Skin epidermis (tissue), 12 donors: ENCODE measurements around the gene CCDC85B.
"Not testable (repeated sequence)": the region's sequence is repeated elsewhere in the genome, so short reads cannot be mapped to it uniquely, and the experiment has no call there.

Source experiments
- H3K27ac ChIP-seq, 21 experiments: fragments of 200-600 bp; sonication (generic) in 11 of 21; one replicate each; pipeline ENCODE4 v1.5.0; 2020; ENCODE audit warnings: mild to moderate bottlenecking in 3 of 21, inconsistent platforms in 2 of 21, moderate library complexity in 2 of 21
- H3K4me3 ChIP-seq, 7 experiments: fragments of 200-600 bp; sonication (generic) in 2 of 7; one replicate each; pipeline ENCODE4 v1.5.0; 2020; ENCODE audit warnings: inconsistent platforms in 2 of 7, mild to moderate bottlenecking in 2 of 7, moderate library complexity in 1 of 7

CCDC85B gene

DNA sequence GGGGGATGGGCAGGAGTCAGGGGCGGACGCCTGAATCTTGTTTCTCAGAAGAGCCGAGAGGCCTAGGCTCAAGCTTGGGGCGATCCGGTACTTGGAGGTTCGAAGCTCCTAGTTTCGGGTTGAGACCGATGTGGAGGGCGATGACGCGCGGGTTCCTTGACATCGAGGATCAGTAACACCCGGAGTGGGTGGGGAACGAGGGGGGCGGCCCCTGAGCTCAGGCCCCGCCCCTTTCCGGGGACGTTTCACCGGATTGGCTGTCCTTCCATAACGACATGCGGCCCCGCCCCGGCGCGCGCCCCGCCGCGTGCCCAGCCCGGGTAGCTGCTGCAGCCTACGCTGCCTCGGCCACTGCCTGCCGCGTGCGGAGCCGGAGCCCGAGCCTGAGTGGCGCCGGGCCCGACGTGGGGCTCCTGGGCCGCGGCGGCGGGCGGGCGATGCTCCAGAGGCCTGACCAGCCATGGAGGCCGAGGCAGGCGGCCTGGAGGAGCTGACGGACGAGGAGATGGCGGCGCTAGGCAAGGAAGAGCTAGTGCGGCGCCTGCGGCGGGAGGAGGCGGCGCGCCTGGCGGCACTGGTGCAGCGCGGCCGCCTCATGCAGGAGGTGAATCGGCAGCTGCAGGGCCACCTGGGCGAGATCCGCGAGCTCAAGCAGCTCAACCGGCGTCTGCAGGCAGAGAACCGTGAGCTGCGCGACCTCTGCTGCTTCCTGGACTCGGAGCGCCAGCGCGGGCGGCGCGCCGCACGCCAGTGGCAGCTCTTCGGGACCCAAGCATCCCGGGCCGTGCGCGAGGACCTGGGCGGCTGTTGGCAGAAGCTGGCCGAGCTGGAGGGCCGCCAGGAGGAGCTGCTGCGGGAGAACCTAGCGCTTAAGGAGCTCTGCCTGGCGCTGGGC lies at the start of gene CCDC85B:
TSS of gene CCDC85B (plus strand) at position 350 of the 895 bp plus-strand sequence. CDS start at position 461, 111 bp downstream.
- Histone ChIP-seq H3K27ac (peak within 1 kb of the TSS; percentile 60 to 98 (median 89)), H3K4me3 (peak within 1 kb of the TSS; percentile 52 to 78 (median 62))

DNA sequence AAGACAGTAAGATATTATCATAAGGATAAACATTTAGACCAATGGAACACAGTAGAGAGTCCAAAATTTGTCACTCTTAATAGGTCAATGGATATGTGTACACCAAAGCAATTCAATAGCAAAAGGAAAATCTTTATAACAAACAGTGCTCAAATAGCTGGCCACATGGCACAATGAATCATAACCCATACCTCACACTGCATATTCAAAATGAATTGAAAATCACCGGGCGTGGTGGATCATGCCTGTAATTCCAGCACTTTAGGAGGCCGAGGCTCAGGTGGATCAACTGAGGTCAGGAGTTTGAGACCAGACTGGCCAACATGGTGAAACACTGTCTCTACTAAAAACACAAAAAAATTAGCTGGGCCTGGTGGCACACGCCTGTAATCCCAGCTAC lies 48.3 kb upstream of the CCDC85B start:
- Histone ChIP-seq H3K4me3 (no peak overlapping the region), H3K27ac (no peak overlapping the region)

DNA sequence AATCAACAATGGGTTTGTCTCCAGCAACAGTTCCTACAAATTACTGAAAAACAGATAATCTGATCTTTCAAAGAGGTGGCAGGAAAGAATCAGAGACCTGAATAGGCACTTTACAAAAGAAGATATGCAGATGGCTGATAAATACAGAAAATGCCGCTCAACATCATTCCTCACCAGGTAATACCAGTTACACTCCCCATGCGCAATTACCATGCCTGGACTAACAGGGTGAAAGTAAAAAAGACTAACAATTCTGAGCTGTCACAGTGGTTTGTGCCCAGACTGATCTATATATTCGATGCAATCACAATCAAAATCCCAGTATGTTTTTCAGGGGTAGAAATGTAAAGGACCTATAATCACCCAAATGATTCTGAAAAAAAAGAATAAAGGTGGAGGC lies 46.7 kb upstream of the CCDC85B start:
- H3K4me3 ChIP-seq = no peak overlapping the region
- H3K27ac ChIP-seq = no peak overlapping the region

DNA sequence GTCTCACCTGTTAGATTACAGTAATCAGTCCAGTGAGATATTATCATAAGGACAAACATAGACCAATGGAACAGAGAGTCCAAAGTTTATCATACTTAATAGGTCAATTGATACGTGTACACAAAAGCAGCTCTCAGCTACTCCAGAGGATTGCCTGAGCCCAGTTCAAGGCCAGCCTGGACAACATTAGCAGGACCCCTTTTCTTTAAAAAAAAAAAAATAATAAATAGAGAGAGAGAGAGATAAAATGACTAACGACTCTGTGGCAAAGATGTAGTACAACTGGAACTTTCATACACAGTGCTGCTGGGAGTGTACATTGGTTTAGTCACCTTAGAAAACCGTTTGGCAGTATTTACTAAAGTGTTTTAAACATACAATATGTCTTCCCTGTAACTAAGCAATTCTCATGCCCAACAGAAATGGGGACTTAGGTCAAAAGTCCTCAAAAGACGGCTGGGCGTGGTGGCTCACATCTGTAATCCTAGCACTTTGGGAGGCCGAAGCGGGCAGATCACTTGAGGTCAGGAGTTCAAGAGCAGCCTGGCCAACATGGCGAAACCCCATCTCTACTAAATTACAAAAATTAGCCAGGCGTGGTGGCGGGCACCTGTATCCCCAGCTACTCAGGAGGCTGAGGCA lies 46.1 kb upstream of the CCDC85B start:
- Histone ChIP-seq H3K27ac (no peak overlapping the region), H3K4me3 (no peak overlapping the region)

DNA sequence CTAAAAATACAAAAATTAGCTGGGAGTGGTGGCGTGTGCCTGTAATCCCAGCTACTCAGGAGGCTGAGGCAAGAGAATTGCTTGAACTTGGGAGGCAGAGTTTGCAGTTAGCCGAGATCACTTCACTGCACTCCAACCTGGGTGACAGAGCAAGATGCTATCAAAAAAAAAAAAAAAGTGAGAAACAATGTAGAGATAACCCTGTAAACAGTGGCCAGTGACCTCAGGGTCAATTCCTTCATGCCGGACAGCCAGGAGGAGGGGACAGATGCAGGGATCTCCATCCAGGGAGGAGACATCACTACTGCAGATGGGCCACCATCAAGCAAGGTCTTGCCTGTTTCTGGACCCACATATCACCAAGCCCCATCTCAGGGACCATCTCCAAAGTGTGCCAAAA lies 42.7 kb upstream of the CCDC85B start:
- no peak overlapping the region for H3K27ac ChIP-seq
- H3K4me3 ChIP-seq = no peak overlapping the region

DNA sequence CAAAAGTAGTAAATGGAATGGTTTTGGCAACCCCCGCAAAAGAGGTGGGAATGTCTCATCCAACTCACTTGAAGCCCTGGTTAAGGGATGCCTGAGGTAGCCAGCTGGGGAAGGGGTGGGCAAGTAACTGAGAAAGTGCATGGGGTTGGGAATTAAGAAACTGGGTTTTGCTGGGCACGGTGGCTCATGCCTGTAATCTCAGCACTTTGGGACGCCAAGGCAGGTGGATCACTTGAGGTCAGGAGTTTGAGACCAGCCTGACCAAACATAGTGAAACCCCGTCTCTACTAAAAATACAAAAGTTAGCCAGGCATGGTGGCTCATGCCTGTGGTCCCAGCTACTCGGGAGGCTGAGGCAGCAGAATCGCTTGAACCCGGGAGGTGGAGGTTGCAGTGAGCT lies 41.8 kb upstream of the CCDC85B start:
- not testable (repeated sequence) for H3K4me3 ChIP-seq, H3K27ac ChIP-seq

DNA sequence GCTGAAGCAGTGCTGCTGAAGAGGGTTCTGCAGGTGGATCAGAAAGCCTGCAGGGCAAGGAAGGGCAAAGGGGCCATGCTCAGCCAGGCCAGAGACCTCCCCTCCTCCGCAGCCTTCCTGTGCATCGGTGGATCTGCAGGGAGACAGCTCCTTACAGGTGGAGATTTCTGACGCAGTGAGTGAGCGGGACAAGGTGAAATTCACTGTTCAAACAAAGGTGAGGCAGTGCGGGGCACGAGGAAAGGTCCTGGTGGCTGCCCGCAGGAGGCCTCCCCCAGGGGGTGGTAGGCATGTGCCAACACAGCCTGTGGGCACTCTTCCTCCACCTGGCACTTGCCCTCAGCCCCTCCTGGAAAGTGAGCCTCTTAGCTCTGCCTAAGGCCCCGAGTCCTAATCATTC lies 41.1 kb upstream of the CCDC85B start:
- Histone ChIP-seq H3K4me3 (no peak overlapping the region), H3K27ac (no peak overlapping the region)

DNA sequence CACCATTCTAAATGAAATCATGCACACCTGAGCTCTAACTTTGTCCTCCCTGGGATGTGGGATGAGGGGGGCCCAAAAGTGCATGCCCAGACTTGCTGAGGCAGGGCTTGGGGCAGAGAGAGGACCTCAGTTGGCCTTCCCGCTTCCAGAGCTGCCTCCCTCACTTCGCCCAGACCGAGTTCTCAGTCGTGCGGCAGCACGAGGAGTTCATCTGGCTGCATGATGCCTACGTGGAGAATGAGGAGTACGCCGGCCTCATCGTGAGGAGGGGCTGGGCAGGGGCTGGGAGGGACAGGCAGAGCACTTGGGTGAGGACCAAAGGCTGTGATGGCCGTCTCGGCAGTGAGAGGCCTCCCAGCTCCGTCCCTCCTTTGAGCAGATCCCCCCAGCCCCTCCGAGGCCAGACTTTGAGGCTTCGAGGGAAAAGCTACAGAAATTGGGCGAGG lies 40.7 kb upstream of the CCDC85B start:
- Histone ChIP-seq H3K27ac (no peak overlapping the region), H3K4me3 (no peak overlapping the region)

DNA sequence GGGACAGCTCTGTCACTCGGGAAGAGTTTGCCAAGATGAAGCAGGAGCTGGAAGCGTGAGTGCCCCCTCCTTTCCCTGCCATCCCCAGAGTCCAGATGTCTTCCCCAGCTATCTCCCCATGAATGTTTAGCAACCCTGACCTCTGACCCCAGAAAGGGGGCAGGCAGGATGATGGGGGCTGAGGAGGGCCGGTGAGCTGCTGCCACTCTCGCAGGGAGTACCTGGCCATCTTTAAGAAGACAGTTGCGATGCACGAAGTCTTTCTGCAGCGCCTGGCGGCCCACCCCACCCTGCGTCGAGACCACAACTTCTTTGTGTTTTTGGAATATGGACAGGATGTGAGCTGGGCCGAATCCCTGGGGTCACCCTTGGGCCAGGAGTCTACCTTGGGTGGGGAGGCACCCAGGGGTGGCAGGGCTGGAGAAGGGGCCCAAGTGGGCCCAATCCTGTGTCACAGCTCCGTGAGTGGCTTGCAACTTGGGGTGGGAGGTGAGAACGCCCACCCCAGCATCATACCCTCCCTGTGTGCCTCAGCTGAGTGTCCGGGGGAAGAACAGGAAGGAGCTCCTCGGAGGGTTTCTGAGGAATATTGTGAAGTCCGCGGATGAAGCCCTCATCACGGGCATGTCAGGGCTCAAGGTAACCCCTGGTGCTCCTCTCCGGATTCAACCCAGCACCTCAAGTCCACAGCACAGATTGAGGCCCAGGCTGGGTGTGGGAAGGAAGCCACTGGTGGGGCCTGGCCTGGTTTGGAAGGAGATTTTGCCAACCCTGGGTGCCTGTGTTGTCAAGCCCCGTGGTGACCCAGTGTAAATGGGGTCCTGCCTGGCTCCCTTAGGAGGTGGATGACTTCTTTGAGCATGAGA lies 40.0 kb upstream of the CCDC85B start:
- Histone ChIP-seq H3K27ac (no peak overlapping the region), H3K4me3 (no peak overlapping the region)

DNA sequence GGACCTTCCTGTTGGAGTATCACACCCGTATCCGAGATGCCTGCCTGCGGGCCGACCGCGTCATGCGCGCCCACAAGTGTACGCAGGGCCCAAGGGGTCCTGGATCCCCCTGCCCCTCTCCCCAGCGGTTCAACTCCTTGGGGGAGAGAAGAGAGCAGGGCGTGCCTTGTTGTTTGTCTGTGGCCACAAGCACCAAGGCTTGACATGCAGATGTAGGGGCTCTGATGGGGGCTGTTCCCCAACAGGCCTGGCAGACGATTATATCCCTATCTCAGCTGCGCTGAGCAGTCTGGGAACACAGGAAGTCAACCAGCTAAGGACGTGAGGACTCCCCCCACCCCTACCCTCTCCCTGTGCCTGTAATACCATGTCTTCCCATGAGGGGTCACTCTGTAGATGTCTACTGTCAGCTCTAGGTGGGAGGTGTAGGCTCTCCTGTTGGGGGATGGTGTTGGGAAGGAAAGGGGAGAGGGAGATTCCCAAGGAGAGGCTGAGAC lies 39.3 kb upstream of the CCDC85B start:
- H3K4me3 ChIP-seq = no peak overlapping the region
- no peak overlapping the region for H3K27ac ChIP-seq

DNA sequence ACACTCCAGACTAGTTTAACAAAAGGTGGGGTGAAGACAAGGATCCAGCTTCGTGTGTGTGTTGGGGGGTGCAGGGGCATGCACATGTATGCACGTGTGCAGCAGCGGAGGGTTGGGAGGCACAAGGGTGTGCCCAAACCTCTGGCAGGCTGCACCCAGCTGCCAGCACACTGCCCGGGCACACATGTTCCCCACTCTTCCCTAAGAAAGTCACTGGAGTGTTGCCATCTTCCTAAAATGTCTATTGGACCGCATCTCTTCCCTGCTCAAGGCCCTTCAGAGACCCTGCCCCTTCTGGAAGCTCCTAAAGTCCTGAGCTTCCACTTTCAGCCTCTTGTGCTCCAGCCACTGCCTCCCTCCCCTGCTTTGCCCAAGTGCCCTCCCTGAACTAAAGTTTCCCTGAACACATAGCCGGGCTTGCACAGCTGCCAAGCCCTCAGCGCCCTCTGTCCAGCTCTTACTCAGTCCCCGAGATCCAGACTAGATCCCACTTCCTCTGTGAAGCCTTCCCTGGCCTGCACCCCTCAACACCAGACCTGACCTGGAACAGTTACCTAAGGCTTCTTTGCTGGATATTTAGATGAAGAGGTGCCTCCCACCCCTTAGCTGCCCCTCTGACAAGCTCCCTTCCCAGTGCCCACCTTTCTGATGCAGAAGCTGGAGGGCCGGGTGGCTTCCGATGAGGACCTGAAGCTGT lies 38.5 kb upstream of the CCDC85B start:
- Histone ChIP-seq H3K27ac (no peak overlapping the region), H3K4me3 (no peak overlapping the region)

DNA sequence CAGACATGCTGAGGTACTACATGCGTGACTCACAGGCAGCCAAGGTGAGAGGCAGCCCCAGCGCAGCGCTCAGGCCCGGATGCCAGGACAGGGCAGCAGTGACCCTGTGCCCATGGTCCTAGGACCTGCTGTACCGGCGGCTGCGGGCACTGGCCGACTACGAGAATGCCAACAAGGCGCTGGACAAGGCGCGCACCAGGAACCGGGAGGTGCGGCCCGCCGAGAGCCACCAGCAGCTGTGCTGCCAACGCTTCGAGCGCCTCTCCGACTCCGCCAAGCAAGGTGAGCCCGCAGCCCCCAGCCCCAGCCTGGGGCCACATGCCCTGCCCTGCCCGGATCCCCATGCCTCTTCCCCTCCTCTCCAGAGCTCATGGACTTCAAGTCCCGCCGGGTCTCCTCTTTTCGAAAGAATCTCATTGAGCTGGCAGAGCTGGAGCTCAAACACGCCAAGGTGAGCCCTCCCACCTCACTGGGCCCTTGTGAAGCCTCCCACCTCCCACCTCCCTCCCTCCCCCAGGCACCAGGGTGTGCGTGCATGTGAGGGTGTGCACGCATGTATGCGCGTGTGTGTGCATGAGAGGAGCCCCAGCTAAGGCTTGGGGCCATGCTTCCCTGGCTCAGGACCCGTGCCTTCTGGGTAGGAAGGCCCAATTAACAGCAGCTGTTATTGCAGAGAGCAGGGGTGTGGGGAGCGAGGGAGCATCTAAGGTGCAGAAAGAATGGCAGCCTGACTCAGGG lies 37.8 kb upstream of the CCDC85B start:
- H3K4me3 ChIP-seq = no peak overlapping the region
- H3K27ac ChIP-seq = no peak overlapping the region

DNA sequence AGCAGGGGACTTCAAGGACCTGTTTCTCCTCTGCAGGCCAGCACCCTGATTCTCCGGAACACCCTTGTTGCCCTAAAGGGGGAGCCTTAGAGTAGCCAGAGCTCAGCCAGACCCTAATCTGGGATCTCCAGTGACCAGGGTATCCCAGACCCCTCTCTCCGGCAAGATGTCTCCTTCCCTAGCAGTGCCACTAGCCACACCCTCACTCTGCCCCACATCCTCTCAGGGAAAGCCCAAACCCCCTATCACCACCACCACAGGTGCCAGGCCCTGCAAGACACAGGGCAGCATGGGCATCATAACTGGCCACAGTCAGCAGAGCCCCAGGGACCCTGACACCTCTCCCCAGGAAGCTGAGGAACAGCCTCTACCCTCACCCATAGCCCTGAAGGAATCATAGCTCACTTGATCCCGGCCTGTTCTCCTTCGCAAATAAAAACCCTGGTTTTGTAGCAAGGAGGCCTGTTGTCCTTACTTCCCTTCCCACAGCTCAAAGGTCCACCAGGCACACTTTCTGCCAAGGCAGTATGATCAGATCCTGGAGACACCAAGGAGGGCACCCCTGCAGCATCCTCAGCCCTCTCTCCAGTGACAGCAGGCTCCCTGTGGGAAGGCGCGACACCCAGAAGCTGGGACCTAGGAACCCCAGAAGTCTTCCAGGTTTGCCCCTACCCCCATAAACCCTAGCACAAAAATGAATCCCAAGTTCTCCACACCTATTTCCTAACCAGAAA lies 37.1 kb upstream of the CCDC85B start:
- H3K27ac ChIP-seq = no peak overlapping the region
- no peak overlapping the region for H3K4me3 ChIP-seq

DNA sequence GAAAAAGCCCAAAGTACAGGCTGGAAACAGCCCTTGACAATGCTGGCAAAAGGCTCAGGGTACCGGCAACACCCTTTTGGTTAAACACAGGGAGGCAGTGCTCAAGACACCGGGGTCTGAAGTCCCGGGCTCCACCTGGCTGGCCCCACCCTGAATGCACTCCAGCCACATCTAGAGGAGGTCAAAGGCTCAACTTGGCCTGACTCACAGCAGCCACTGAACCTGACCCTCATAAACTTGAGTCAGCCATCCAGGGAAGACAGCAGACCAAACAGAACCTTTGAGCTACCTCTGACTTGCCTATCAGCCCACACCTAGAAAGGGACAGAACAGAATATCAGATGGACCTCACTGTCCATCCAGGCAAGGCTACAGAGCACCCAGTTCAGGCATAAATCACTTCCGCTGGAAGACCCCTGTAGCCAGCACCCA lies 36.3 kb upstream of the CCDC85B start:
- Histone ChIP-seq H3K4me3 (no peak overlapping the region), H3K27ac (no peak overlapping the region)

DNA sequence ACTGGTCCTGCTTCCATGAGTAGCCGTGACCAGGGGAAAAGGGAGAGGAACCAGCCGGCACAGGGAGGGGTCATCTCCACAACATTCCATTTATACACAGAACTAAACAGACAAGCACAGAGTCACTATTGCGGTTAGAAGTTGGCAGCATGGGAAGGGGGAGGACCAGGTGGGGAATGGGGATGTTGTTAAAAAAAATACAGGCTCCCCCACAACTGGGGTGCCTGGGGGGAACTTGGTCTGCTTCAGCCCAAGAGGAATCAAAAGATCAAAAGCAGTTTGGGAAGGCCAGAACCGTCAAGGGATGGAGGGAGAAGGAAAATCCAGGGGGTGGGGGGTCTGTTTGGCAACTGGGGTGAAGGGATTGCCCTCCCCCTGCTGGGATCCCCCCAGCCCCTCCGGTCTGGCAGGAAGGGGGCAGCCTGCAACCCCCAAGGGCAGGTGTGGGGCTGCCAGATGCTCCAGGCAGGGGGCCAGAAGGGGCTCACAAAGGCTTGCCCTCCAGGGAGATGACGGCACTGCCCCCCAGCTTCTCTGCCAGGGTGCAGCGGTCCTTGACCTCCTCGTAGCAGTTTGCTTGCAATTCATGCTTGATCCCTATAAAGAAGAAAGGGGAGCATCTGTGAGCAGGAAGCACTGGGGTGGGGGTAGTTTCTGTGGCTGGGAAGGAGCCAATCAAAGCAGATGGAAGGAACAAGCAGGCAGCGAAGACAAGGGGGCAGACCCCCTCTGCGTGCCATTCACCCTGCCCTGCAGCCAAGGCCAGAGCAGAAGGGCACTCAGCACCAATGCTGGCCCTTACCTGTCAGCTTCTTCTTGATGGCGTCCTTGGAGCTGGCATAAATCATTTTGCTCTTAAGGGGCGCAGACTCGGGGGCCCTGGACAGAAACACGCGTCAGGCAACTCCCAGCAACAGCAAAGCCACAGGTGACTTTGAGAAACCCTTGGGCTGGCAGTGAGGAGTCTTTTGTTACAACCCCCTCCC lies 35.3 kb upstream of the CCDC85B start:
- Histone ChIP-seq H3K4me3 (no peak overlapping the region), H3K27ac (no peak overlapping the region)

DNA sequence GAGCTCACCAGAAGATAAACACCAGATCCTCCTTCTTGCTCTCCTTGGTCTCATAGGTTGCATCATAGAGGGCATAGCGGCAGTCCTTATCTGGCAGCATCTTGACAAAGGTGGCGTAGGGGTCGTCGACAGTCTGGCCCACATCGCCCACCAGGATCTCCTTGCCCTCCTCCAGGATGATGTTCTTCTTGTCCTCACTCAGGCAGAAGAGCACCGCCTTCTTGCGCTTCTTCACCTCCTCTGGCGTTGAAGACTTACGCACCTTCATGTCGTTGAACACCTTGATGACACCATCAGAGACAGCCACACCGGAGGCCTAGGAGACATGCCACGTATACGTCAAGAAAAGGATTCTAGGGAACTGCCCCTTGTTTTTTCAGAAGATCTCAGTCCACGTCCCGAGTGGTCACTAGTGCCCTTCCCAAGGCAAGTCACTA lies 34.5 kb upstream of the CCDC85B start:
- Histone ChIP-seq H3K27ac (peak overlapping the region in 3 of 21 experiments; percentile 94 to 97 (median 96)), H3K4me3 (peak overlapping the region in 5 of 7 experiments; percentile 82 to 99 (median 98))
